CD4-positive, CD25-positive, alpha-beta regulatory T cell (primary cell): ENCODE results near the gene NFX1. TPM values are rescaled to one million over a fixed set of nuclear protein-coding genes. Genes with fewer than 3 reads are reported as not detected.
A peak's percentile ranks its signal among the peaks of the same experiment; 100 is the strongest.

Source experiments
- ATAC-seq, 2 donors: fragments of 150-1000 bp; cut with Tn5 transposase; one replicate each; pipeline ENCODE4 v1.10.0; 2021; ENCODE audit warnings: low read depth in 2 of 2, moderate number of reproducible peaks in 2 of 2, moderate library complexity in 1 of 2
- DNase-seq, 3 donors: peaks; one replicate each; pipeline versions ENCODE4 v3.0.0 to v3.0.0-alpha.2; 2012 to 2022; ENCODE audit warnings: mixed read lengths in 1 of 3
- H3K27ac ChIP-seq: one replicate; pipeline ENCODE4 v1.7.0; 2013; ENCODE audit warnings: mild to moderate bottlenecking, low read length; ENCODE audit not compliant: insufficient read depth, poor library complexity, severe bottlenecking
- H3K27me3 ChIP-seq: one replicate; pipeline ENCODE4 v1.7.0; 2013; ENCODE audit warnings: low read length; ENCODE audit not compliant: control insufficient read depth, insufficient read depth
- H3K36me3 ChIP-seq: one replicate; pipeline ENCODE4 v1.7.0; 2013; ENCODE audit warnings: mild to moderate bottlenecking, low read length, moderate library complexity; ENCODE audit not compliant: control insufficient read depth, insufficient read depth
- H3K4me1 ChIP-seq: 2 replicates; pipeline ENCODE4 v1.7.0; 2013; ENCODE audit warnings: mild to moderate bottlenecking, low read length; ENCODE audit not compliant: insufficient read depth, control insufficient read depth, poor library complexity, severe bottlenecking
- H3K4me3 ChIP-seq: one replicate; pipeline ENCODE4 v1.7.0; 2013; ENCODE audit warnings: low read depth, mild to moderate bottlenecking, low read length, moderate library complexity
- H3K9me3 ChIP-seq, 2 experiments: 1 replicate in 1 of 2; 2 replicates in 1 of 2; pipeline ENCODE4 v1.7.0; 2013; ENCODE audit warnings: low read length in 2 of 2, mild to moderate bottlenecking in 1 of 2, moderate library complexity in 1 of 2; ENCODE audit not compliant: control insufficient read depth in 2 of 2
- H3K27ac Mint-ChIP-seq, 3 donors: one replicate each; pipeline ENCODE4 v1.8.0; 2020 to 2022; ENCODE audit warnings: mild to moderate bottlenecking in 3 of 3, mixed read lengths in 3 of 3, moderate library complexity in 2 of 3
- H3K27me3 Mint-ChIP-seq: one replicate; pipeline ENCODE4 v1.8.0; 2022; ENCODE audit warnings: mild to moderate bottlenecking, mixed read lengths
- H3K36me3 Mint-ChIP-seq: one replicate; pipeline ENCODE4 v1.8.0; 2020; ENCODE audit warnings: mixed read lengths
- H3K4me1 Mint-ChIP-seq, 4 donors: one replicate each; pipeline ENCODE4 v1.8.0; 2020 to 2022; ENCODE audit warnings: mixed read lengths in 4 of 4, mild to moderate bottlenecking in 1 of 4
- H3K4me3 Mint-ChIP-seq, 4 donors: one replicate each; pipeline ENCODE4 v1.8.0; 2020 to 2022; ENCODE audit warnings: mild to moderate bottlenecking in 4 of 4, mixed read lengths in 4 of 4, moderate library complexity in 3 of 4
- H3K9me3 Mint-ChIP-seq, 7 donors: one replicate each; pipeline ENCODE4 v1.8.0; 2020 to 2022; ENCODE audit warnings: mixed read lengths in 7 of 7, mild to moderate bottlenecking in 3 of 7, moderate library complexity in 2 of 7
- polyA plus RNA-seq, 4 donors: library from polyadenylated mRNA; unstranded; fragments of 300-500 nt; fragmentation: Illumina TruSeq; gene quantifications; one replicate each; pipeline ENCODE4 v1.2.3, GENCODE V29; 2021
- total RNA-seq: library from RNA; stranded (reverse); gene quantifications from one replicate; pipeline ENCODE4 v1.2.3, GENCODE V29; 2022

NFX1 gene
- 36.8 TPM for total RNA-seq
- polyA plus RNA-seq: 10 to 100 TPM; 19.8 to 31.6 (median 26.7) TPM

- DNase-seq (peak; percentile 98 to 99 (median 99)), ATAC-seq (peak; percentile 85 to 90)
- no peaks in the 10 kb centered on the region for H3K27me3 ChIP-seq
- peaks cover 14% of the 10 kb centered on the region for H3K36me3 ChIP-seq
- peak within 1 kb of the TSS; percentile 88 to 99 (median 92) for H3K4me3 Mint-ChIP-seq
- H3K27me3 Mint-ChIP-seq: peaks cover 8% of the 10 kb centered on the region
- peaks cover 45% of the 10 kb centered on the region for H3K4me1 ChIP-seq
- H3K36me3 Mint-ChIP-seq: peaks cover 25% of the 10 kb centered on the region
- H3K4me1 Mint-ChIP-seq: peaks cover 27 to 63% (median 49%) of the 10 kb centered on the region in 4 donors
- H3K4me3 ChIP-seq: peak within 1 kb of the TSS; percentile 94
- H3K9me3 Mint-ChIP-seq: peaks cover 0 to 1% (median 0%) of the 10 kb centered on the region in 7 donors
- H3K27ac Mint-ChIP-seq: peak within 1 kb of the TSS; percentile 99 to 100 (median 100)
- H3K27ac ChIP-seq: peak within 1 kb of the TSS; percentile 100
- no peaks in the 10 kb centered on the region for H3K9me3 ChIP-seq
Observed at GRCh38 chr9:33290247-33291030, at the start of gene NFX1. NFX1 (plus strand) TSS chr9:33290516; CDS start chr9:33290573, 57 bp downstream.

GRCh38 chr9:33241298-33241697 is 49.0 kb upstream of the NFX1 start:
- H3K4me3 ChIP-seq: no peak overlapping the region
- no peaks in the 10 kb centered on the region for H3K36me3 ChIP-seq
- no peak overlapping the region for H3K27ac ChIP-seq
- no peaks in the 10 kb centered on the region for H3K36me3 Mint-ChIP-seq
- no peaks in the 10 kb centered on the region for H3K9me3 ChIP-seq
- no peak overlapping the region for H3K27ac Mint-ChIP-seq
- H3K4me1 ChIP-seq: no peaks in the 10 kb centered on the region
- H3K4me3 Mint-ChIP-seq: no peak overlapping the region
- no peak for ATAC-seq
- H3K27me3 ChIP-seq: no peaks in the 10 kb centered on the region
- H3K27me3 Mint-ChIP-seq: peaks cover 7% of the 10 kb centered on the region
- DNase-seq: no peak
- H3K4me1 Mint-ChIP-seq: peaks cover 0 to 2% (median 0%) of the 10 kb centered on the region in 4 donors
- no peaks in the 10 kb centered on the region for H3K9me3 Mint-ChIP-seq

- Histone ChIP-seq H3K27me3 (no peaks in the 10 kb centered on the region), H3K36me3 (no peaks in the 10 kb centered on the region), H3K9me3 (no peaks in the 10 kb centered on the region), H3K27ac (no peak overlapping the region), H3K4me1 (no peaks in the 10 kb centered on the region), H3K4me3 (no peak overlapping the region)
- Mint-ChIP-seq H3K4me1 (peaks cover 0 to 2% (median 0%) of the 10 kb centered on the region in 4 donors), H3K36me3 (peaks cover 10% of the 10 kb centered on the region), H3K9me3 (no peaks in the 10 kb centered on the region), H3K4me3 (no peak overlapping the region), H3K27ac (no peak overlapping the region), H3K27me3 (no peaks in the 10 kb centered on the region)
- ATAC-seq (no peak), DNase-seq (no peak)
Observed at GRCh38 chr9:33242609-33243134, 47.6 kb upstream of the NFX1 start.

- H3K36me3 ChIP-seq: no peaks in the 10 kb centered on the region
- peaks cover 0 to 2% (median 0%) of the 10 kb centered on the region in 4 donors for H3K4me1 Mint-ChIP-seq
- H3K4me3 Mint-ChIP-seq: no peak overlapping the region
- no peaks in the 10 kb centered on the region for H3K4me1 ChIP-seq
- H3K4me3 ChIP-seq: no peak overlapping the region
- no peaks in the 10 kb centered on the region for H3K9me3 ChIP-seq
- H3K27me3 Mint-ChIP-seq: no peaks in the 10 kb centered on the region
- H3K9me3 Mint-ChIP-seq: no peaks in the 10 kb centered on the region
- H3K27ac ChIP-seq: no peak overlapping the region
- ATAC-seq: no peak
- no peak overlapping the region for H3K27ac Mint-ChIP-seq
- no peaks in the 10 kb centered on the region for H3K27me3 ChIP-seq
- DNase-seq: no peak
- H3K36me3 Mint-ChIP-seq: peaks cover 16% of the 10 kb centered on the region
Observed at GRCh38 chr9:33244137-33244784, 46.1 kb upstream of the NFX1 start.

- peaks cover 24% of the 10 kb centered on the region for H3K36me3 Mint-ChIP-seq
- H3K9me3 Mint-ChIP-seq: no peaks in the 10 kb centered on the region
- ATAC-seq: no peak
- H3K27me3 Mint-ChIP-seq: no peaks in the 10 kb centered on the region
- H3K4me3 ChIP-seq: no peak overlapping the region
- H3K4me1 ChIP-seq: no peaks in the 10 kb centered on the region
- H3K27me3 ChIP-seq: no peaks in the 10 kb centered on the region
- no peak overlapping the region for H3K4me3 Mint-ChIP-seq
- DNase-seq: no peak
- H3K4me1 Mint-ChIP-seq: no peaks in the 10 kb centered on the region
- H3K36me3 ChIP-seq: no peaks in the 10 kb centered on the region
- H3K27ac Mint-ChIP-seq: no peak overlapping the region
- no peak overlapping the region for H3K27ac ChIP-seq
- H3K9me3 ChIP-seq: no peaks in the 10 kb centered on the region
Observed at GRCh38 chr9:33245341-33245740, 45.0 kb upstream of the NFX1 start.

GRCh38 chr9:33246269-33246860 is 44.0 kb upstream of the NFX1 start:
- no peaks in the 10 kb centered on the region for H3K27me3 Mint-ChIP-seq
- no peak overlapping the region for H3K4me3 ChIP-seq
- H3K9me3 ChIP-seq: no peaks in the 10 kb centered on the region
- H3K4me1 Mint-ChIP-seq: no peaks in the 10 kb centered on the region
- no peaks in the 10 kb centered on the region for H3K9me3 Mint-ChIP-seq
- peak overlapping the region in 1 of 3 donors; percentile 69 for H3K27ac Mint-ChIP-seq
- no peak overlapping the region for H3K4me3 Mint-ChIP-seq
- no peaks in the 10 kb centered on the region for H3K4me1 ChIP-seq
- H3K36me3 ChIP-seq: peaks cover 4% of the 10 kb centered on the region
- ATAC-seq: no peak
- no peak for DNase-seq
- peaks cover 27% of the 10 kb centered on the region for H3K36me3 Mint-ChIP-seq
- no peak overlapping the region for H3K27ac ChIP-seq
- no peaks in the 10 kb centered on the region for H3K27me3 ChIP-seq

- H3K4me3 ChIP-seq: no peak overlapping the region
- ATAC-seq (no peak), DNase-seq (no peak)
- peaks cover 37% of the 10 kb centered on the region for H3K36me3 Mint-ChIP-seq
- H3K4me3 Mint-ChIP-seq: no peak overlapping the region
- H3K4me1 ChIP-seq: no peaks in the 10 kb centered on the region
- no peaks in the 10 kb centered on the region for H3K9me3 Mint-ChIP-seq
- H3K27me3 ChIP-seq: no peaks in the 10 kb centered on the region
- no peak overlapping the region for H3K27ac Mint-ChIP-seq
- H3K27ac ChIP-seq: no peak overlapping the region
- no peaks in the 10 kb centered on the region for H3K9me3 ChIP-seq
- no peaks in the 10 kb centered on the region for H3K27me3 Mint-ChIP-seq
- H3K36me3 ChIP-seq: peaks cover 16% of the 10 kb centered on the region
- H3K4me1 Mint-ChIP-seq: peaks cover 0 to 8% (median 0%) of the 10 kb centered on the region in 4 donors
Observed at GRCh38 chr9:33248606-33249005, 41.7 kb upstream of the NFX1 start.
